ENCODE data around the gene CEP112. TPM values are rescaled to one million over a fixed set of nuclear protein-coding genes. Genes with fewer than 3 reads are reported as not detected.

Gene CEP112
- total RNA-seq, 4 donors from 2014 or later, result 18.9 to 51.8 (median 29.6) TPM

GRCh38 chr17:66038125-66038524 lies 153.8 kb downstream of the CEP112 start:
- TF ChIP-seq, protein P1, sequence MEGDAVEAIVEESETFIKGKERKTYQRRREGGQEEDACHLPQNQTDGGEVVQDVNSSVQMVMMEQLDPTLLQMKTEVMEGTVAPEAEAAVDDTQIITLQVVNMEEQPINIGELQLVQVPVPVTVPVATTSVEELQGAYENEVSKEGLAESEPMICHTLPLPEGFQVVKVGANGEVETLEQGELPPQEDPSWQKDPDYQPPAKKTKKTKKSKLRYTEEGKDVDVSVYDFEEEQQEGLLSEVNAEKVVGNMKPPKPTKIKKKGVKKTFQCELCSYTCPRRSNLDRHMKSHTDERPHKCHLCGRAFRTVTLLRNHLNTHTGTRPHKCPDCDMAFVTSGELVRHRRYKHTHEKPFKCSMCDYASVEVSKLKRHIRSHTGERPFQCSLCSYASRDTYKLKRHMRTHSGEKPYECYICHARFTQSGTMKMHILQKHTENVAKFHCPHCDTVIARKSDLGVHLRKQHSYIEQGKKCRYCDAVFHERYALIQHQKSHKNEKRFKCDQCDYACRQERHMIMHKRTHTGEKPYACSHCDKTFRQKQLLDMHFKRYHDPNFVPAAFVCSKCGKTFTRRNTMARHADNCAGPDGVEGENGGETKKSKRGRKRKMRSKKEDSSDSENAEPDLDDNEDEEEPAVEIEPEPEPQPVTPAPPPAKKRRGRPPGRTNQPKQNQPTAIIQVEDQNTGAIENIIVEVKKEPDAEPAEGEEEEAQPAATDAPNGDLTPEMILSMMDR (IDR thresholded peaks at IDR 0.05; ENCODE audit: low read depth), result no peak

GRCh38 chr17:66037221-66037620 lies 154.7 kb downstream of the CEP112 start:
- TF ChIP-seq, protein P1 (IDR thresholded peaks at IDR 0.05; ENCODE audit: low read depth), result no peak

DNA sequence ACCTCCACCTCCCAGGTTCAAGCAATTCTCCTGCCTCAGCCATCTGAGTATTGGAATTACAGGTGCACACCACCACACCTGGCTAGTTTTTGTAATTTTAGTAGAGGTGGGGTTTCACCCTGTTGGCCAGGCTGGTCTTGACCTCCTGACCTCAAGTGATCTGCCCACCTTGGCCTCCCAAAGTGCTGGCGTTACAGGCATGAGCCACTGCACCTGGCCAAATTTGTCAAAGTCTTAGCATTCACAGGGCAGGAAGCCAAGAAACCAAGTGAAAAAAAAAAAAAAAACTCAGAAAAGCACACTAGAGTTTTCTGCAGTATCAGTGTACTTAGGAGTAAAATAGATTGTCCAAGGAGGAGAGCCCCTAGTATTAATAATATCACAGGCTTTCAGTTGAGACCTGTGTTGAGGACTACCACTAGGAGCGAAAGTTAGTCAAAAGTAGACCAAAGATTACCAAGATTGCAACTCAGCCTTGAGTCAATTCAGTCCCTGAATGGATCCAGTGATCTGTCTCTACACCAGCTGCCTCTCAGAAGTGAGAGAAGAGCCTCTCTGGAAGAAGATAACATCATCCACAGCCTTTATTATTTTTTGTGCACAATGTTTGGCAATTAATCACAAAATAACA lies 159.7 kb downstream of the CEP112 start:
- TF ChIP-seq, protein P1 (IDR thresholded peaks at IDR 0.05; ENCODE audit: low read depth), result no peak

DNA sequence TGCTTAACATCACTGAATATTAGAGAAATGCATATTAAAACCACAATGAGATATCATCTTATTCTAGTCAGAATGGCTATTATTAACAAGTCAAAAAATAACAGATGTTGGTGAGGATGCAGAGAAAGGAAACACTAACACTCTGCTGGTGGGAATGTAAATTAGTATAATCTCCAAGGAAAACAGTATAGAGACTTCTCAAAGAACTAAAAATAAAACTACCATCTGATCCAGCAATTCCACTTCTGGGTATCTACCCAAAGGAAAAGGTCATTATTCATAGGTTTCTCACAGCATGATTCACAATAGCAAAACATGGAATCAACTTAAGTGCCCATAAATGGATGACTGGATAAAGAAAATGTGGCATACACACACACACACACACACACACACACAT lies 166.4 kb downstream of the CEP112 start:
- TF ChIP-seq, protein P1 (IDR thresholded peaks at IDR 0.05; ENCODE audit: low read depth), result no peak

- TF ChIP-seq, protein P1 (IDR thresholded peaks at IDR 0.05; ENCODE audit: low read depth), result no peak
Measured at GRCh38 chr17:66021757-66022156, 170.2 kb downstream of the CEP112 start.

GRCh38 chr17:66018786-66019185 lies 173.1 kb downstream of the CEP112 start:
- TF ChIP-seq, protein P1 (IDR thresholded peaks at IDR 0.05; ENCODE audit: low read depth), result no peak

GRCh38 chr17:66016231-66016630 lies 175.7 kb downstream of the CEP112 start:
- TF ChIP-seq, protein P1 (IDR thresholded peaks at IDR 0.05; ENCODE audit: low read depth), result no peak
